Measurements from ENCODE around the gene PRKG1.

GRCh38 chr10:51325649-51326048 is 251.4 kb downstream of the PRKG1 start:
- TF ChIP-seq TAF1 (IDR thresholded peaks at IDR 0.05; ENCODE audit: low read depth, low read length): no peak
- TF ChIP-seq POLR2AphosphoS5 (IDR thresholded peaks at IDR 0.05; ENCODE audit: low read depth, low read length): no peak
- TF ChIP-seq POLR2A (IDR thresholded peaks at IDR 0.05; ENCODE audit: low read depth, low read length): no peak

Measured in GM12891 (cell line).